ENCODE results near the gene SEMA4B. TPM values are rescaled to one million over a fixed set of nuclear protein-coding genes. Genes with fewer than 3 reads are reported as not detected.

The SEMA4B gene
- total RNA-seq, 4 donors from 2014 or later: 43.1 to 104 (median 59.0) TPM

DNA sequence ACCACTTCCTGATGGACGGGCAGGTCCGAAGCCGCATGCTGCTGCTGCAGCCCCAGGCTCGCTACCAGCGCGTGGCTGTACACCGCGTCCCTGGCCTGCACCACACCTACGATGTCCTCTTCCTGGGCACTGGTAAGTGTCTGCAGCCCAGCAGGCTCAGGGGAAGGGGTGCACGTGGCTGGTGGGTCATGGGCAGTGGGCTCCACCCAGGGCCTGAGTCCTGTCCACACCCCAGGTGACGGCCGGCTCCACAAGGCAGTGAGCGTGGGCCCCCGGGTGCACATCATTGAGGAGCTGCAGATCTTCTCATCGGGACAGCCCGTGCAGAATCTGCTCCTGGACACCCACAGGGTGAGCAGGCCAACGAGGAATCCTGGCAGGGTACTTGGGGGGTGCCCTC lies 23.9 kb downstream of the SEMA4B start:
- WGBS, 2 donors: 91% methylated on average over 9 to 17 of the region's 17 CpGs
- TF ChIP-seq, protein P1, sequence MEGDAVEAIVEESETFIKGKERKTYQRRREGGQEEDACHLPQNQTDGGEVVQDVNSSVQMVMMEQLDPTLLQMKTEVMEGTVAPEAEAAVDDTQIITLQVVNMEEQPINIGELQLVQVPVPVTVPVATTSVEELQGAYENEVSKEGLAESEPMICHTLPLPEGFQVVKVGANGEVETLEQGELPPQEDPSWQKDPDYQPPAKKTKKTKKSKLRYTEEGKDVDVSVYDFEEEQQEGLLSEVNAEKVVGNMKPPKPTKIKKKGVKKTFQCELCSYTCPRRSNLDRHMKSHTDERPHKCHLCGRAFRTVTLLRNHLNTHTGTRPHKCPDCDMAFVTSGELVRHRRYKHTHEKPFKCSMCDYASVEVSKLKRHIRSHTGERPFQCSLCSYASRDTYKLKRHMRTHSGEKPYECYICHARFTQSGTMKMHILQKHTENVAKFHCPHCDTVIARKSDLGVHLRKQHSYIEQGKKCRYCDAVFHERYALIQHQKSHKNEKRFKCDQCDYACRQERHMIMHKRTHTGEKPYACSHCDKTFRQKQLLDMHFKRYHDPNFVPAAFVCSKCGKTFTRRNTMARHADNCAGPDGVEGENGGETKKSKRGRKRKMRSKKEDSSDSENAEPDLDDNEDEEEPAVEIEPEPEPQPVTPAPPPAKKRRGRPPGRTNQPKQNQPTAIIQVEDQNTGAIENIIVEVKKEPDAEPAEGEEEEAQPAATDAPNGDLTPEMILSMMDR (IDR thresholded peaks at IDR 0.05): no peak
- TF ChIP-seq POLR2A (IDR thresholded peaks at IDR 0.05) (no peak), EP300 (IDR thresholded peaks at IDR 0.05) (no peak)
- H3K27me3 ChIP-seq: no peaks in the 10 kb centered on the region
- no peak for DNase-seq (ENCODE audit: low spot score in 2 of 2)
- H3K4me1 ChIP-seq: peaks cover 0 to 17% (median 13%) of the 10 kb centered on the region in 4 donors
- no peaks in the 10 kb centered on the region for H3K9me3 ChIP-seq
- no peak overlapping the region for H3K4me3 ChIP-seq
- H3K27ac ChIP-seq: no peak overlapping the region
- peaks cover 2 to 90% (median 34%) of the 10 kb centered on the region in 3 donors for H3K36me3 ChIP-seq

DNA sequence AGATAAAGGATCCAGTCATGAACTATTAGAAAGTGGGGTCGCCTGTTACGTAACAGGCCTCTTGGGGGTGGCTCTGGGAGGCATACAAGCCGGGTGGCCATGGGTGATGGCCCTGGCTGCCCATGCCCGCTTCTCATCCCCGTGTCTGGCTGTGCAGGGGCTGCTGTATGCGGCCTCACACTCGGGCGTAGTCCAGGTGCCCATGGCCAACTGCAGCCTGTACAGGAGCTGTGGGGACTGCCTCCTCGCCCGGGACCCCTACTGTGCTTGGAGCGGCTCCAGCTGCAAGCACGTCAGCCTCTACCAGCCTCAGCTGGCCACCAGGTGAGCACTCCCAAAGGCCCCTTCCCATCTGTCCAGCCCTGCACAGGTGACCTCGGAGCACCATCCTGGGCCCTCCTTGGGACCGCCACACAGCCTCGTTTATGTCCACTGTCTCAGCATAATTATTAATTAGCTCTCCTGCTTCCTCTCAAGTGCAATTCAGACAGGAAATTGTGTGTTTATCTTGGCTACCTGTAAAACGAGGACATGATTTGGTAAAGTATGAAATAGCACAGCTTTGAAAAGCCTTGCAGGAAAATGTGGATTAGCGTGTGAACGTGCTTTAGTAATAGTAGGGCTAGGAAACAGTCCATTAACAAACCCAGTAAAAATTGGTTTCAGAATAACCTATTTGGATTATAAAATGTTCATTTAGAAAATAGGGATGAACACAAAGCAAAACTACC lies 24.5 kb downstream of the SEMA4B start:
- Histone ChIP-seq H3K9me3 (no peaks in the 10 kb centered on the region), H3K27ac (no peak overlapping the region), H3K4me1 (peaks cover 0 to 19% (median 16%) of the 10 kb centered on the region in 4 donors), H3K27me3 (no peaks in the 10 kb centered on the region), H3K36me3 (peaks cover 2 to 96% (median 37%) of the 10 kb centered on the region in 3 donors), H3K4me3 (no peak overlapping the region)
- WGBS, 2 donors: 83 to 85% methylated on average over 18 of the region's 18 CpGs
- DNase-seq (ENCODE audit: low spot score in 2 of 2): no peak
- TF ChIP-seq EP300 (IDR thresholded peaks at IDR 0.05) (no peak), POLR2A (IDR thresholded peaks at IDR 0.05) (no peak)
- TF ChIP-seq, protein P1 (IDR thresholded peaks at IDR 0.05): no peak

DNA sequence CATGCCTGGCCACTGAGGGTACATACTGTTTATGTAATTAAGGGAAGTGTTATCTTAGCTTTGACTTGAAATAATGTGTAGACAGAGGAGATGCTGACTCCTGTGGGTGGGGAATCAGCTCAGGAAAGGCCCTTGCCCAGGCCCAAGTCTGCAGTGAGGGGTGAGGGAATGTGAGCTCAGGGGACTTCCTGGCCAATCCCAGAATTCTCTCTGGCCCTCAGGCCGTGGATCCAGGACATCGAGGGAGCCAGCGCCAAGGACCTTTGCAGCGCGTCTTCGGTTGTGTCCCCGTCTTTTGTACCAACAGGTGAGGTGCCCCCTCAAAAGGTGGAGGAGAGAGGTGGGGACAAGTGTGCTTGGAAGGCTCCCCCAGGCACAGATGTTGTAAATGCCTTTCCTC lies 26.2 kb downstream of the SEMA4B start:
- TF ChIP-seq, protein P1 (IDR thresholded peaks at IDR 0.05): no peak
- no peak for TF ChIP-seq POLR2A (IDR thresholded peaks at IDR 0.05)
- Histone ChIP-seq H3K9me3 (no peaks in the 10 kb centered on the region), H3K36me3 (peaks cover 2 to 92% (median 37%) of the 10 kb centered on the region in 3 donors), H3K27me3 (no peaks in the 10 kb centered on the region), H3K4me1 (peaks cover 0 to 24% (median 15%) of the 10 kb centered on the region in 4 donors), H3K27ac (no peak overlapping the region), H3K4me3 (no peak overlapping the region)
- 84 to 88% methylated on average over 7 of the region's 7 CpGs for WGBS, 2 donors
- DNase-seq (ENCODE audit: low spot score in 2 of 2): no peak

DNA sequence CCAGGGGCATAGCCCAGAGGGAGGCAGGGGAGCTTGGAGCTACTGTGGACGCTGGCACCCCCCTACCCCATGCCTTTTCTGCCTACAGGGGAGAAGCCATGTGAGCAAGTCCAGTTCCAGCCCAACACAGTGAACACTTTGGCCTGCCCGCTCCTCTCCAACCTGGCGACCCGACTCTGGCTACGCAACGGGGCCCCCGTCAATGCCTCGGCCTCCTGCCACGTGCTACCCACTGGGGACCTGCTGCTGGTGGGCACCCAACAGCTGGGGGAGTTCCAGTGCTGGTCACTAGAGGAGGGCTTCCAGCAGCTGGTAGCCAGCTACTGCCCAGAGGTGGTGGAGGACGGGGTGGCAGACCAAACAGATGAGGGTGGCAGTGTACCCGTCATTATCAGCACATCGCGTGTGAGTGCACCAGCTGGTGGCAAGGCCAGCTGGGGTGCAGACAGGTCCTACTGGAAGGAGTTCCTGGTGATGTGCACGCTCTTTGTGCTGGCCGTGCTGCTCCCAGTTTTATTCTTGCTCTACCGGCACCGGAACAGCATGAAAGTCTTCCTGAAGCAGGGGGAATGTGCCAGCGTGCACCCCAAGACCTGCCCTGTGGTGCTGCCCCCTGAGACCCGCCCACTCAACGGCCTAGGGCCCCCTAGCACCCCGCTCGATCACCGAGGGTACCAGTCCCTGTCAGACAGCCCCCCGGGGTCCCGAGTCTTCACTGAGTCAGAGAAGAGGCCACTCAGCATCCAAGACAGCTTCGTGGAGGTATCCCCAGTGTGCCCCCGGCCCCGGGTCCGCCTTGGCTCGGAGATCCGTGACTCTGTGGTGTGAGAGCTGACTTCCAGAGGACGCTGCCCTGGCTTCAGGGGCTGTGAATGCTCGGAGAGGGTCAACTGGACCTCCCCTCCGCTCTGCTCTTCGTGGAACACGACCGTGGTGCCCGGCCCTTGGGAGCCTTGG lies 27.0 kb downstream of the SEMA4B start:
- Histone ChIP-seq H3K36me3 (peaks cover 2 to 85% (median 34%) of the 10 kb centered on the region in 3 donors), H3K4me3 (no peak overlapping the region), H3K27ac (no peak overlapping the region), H3K9me3 (no peaks in the 10 kb centered on the region), H3K27me3 (no peaks in the 10 kb centered on the region), H3K4me1 (peaks cover 0 to 31% (median 22%) of the 10 kb centered on the region in 4 donors)
- TF ChIP-seq, protein P1 (IDR thresholded peaks at IDR 0.05): no peak
- TF ChIP-seq POLR2A (IDR thresholded peaks at IDR 0.05) (no peak), EP300 (IDR thresholded peaks at IDR 0.05) (no peak)
- no peak for DNase-seq (ENCODE audit: low spot score in 2 of 2)
- 84 to 91% methylated on average over 28 to 31 of the region's 38 CpGs for WGBS, 2 donors
